GM12872 (cell line): ENCODE measurements around the gene SCFD2.

ENCODE experiments used
- TF ChIP-seq, protein P1 (sequence below): IDR thresholded peaks from 3 replicates; pipeline ENCODE4 v1.5.1; 2011; ENCODE audit warnings: low read depth, mild to moderate bottlenecking, low read length, moderate library complexity; ENCODE audit not compliant: insufficient read depth

The SCFD2 gene

DNA sequence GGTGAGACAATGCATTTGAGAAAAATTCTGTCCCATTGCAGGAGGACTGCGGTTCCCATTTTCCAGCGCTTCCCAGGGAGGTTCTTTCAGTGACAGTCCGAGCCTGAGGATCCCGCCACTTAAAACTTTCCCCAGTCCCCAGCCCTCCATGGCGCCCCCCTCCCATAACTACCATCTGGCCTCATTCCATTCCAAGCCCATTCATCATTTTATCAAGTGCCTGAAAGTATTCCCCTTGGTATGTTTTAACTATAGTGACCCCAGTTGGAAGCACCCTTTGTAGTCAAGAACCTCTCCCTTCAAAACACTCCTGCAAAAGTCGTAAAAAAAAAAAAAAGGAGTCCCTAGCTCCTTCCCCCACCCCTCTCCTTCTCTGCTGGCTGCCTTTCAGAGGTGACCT is 502.5 kb downstream of the SCFD2 start:
- TF ChIP-seq, protein P1, sequence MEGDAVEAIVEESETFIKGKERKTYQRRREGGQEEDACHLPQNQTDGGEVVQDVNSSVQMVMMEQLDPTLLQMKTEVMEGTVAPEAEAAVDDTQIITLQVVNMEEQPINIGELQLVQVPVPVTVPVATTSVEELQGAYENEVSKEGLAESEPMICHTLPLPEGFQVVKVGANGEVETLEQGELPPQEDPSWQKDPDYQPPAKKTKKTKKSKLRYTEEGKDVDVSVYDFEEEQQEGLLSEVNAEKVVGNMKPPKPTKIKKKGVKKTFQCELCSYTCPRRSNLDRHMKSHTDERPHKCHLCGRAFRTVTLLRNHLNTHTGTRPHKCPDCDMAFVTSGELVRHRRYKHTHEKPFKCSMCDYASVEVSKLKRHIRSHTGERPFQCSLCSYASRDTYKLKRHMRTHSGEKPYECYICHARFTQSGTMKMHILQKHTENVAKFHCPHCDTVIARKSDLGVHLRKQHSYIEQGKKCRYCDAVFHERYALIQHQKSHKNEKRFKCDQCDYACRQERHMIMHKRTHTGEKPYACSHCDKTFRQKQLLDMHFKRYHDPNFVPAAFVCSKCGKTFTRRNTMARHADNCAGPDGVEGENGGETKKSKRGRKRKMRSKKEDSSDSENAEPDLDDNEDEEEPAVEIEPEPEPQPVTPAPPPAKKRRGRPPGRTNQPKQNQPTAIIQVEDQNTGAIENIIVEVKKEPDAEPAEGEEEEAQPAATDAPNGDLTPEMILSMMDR: no peak

DNA sequence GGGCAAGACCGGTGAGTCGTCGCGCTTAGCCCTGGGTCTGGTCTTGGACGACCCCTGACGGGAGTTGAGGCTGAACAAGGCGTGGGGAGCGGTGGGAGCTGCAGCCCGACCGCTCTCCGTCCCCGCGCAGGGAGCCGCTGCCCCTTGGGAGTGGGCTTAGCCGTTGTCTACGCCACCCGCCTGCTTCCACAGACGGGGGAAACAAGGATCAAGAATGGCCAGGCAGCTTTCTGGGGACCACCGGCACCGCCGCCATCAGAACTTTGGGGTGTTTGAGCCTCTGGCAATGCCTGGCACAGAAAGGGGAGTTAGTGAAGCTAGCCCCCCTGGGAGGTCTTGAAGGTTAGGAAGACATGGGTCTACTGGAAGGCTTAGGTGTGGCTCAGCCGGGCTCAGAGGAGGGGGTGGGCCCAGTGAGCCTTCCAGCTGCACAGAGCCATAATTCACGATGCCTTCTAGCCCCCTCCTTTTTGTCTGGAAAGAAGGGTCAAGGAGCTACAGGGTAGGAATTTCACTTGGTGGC is 503.2 kb downstream of the SCFD2 start:
- TF ChIP-seq, protein P1: no peak

DNA sequence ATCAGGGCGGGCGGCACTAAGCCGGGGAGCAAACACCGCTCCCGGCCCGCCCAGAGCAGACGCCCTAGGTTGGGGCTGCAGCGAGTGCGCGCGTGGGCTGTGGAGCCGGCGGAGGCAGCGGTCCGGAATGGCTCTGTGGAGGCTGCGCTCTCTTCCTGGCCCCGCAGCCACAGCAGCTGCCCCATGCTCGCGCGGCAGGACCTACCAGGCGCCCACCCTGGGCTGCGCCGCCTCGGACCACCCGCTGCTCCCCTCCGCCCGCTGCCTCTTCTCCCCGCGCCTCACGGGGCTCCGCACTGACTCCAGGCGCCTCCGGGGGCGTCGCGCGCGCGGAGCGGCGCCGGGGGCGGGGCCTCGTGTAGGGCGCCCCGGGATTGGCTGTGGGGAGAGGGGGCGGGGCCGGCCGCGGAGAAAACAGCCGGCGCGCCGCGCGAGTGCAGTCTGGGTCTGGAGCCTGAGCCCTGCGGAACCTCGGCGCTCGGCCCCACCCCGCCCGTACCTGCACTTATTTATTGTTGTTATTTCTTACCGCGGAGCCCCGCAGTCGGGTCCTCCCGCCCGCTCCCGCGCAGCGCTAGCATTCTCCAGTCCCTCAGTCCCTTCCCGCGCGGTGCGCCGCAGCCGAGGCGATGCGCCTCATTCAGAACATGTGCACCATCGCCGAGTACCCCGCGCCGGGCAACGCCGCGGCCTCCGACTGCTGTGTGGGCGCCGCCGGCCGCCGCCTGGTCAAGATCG is 503.8 kb downstream of the SCFD2 start, which contains the start of gene RASL11B:
Gene RASL11B, plus strand, starts transcription at position 439 of the 738 bp plus-strand sequence. Its CDS starts 191 bp downstream, at position 630.
- TF ChIP-seq, protein P1: peak; percentile 24; the same call in 1 of the 3 replicates

DNA sequence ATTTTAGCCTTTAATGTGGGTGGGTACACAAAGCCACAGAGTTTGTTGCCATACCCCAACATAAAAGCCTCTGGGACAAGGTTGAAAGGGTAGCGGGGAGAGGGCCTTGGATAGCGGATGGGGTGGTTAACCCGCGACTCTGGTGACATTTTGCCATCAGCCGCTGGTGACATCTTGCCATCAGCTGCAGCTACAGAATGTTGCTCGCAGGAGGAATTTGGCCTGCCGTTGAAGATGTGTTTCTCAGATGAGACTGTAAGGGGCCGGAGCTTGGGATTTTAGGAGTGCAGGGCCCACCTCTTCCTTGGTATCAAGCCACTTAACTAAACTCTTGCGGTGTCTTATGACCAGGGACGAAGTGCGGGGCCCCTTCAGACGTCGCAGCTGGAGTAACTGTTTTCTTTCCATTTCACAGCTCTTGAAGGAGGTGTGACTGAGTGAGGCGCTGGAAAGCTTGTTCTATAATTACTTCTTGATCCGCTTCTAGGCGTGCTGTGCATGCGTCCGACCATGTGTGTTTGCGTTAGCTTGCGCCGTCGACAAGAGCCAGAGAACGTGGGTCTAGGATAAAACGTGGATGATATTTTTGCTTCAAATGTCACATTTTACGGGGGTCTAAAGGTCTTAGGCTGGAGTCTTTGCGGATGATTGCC is 504.6 kb downstream of the SCFD2 start:
- TF ChIP-seq, protein P1: no peak

DNA sequence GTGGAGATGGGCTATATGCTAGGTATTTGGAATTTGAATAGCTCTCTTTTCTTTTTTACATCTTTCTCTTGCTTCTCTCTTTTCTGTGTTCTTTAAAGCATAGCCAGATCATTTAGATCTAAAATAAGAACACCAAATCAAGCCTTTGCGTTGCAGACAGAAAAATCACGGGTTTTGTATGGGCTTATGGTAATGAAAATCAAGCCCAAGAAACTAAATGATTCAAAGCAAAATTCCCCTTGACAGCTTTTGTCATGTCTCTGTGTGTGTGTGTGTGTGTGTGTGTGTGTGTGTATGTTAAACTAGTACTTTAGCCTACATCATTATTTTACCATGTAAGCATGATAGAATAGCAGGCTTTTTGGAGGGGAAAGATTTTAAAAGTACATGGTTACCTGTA is 505.5 kb downstream of the SCFD2 start:
- TF ChIP-seq, protein P1: no peak

DNA sequence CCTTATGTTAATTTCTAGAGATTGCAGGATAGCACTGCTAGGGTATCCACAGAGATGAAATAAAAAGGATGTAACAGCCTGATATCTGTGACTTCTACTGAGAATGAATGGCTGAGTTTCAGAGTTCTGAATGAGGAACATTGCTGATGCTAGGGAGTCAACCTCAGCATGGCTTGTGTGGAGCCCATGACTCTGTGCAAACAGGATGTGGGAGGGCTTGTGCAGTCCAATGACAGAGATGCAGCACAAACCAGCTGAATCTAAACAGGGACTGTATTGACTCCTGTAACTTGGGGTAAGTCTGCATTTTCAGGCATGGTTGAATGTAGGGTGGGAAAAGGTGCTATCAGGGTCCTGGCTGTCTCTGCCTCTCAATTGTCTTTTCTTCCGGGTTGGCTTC is 509.1 kb downstream of the SCFD2 start:
- TF ChIP-seq, protein P1: no peak

DNA sequence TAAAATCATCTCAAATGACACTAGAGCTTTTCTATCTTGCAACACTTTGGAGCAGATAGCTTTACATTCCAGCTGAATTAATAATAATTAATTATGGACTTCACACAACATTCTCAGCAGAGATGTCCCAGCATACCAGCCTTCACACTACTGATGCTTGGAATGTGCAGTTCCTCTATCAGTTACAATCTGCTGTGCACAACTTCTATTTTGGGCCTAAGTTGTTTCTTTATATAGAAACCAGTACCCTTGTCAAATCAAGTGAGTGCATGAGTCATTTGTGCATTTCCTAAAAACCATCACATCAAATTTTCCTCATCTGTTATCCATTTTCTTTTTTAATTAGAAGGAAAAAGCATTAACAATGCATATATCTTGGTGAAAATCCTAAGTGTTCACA is 512.5 kb downstream of the SCFD2 start:
- TF ChIP-seq, protein P1: no peak
